Upper lobe of right lung (tissue), 1 donor: ENCODE results near the gene ZNF277. TPM values are rescaled to one million over a fixed set of nuclear protein-coding genes. Genes with fewer than 3 reads are reported as not detected.

Source experiments
- ATAC-seq: fragments of 200-7000 bp; cut with Tn5 transposase; one replicate; pipeline ENCODE4 v1.9.1; 2020; ENCODE audit warnings: mild to moderate bottlenecking, moderate library complexity
- DNase-seq: peaks from one replicate; pipeline ENCODE4 v3.0.0-alpha.2; 2020
- H3K27ac ChIP-seq: fragments of 200-600 bp; one replicate; pipeline ENCODE4 v1.8.0; 2022
- H3K27me3 ChIP-seq: fragments of 200-600 bp; one replicate; pipeline ENCODE4 v1.8.0; 2022; ENCODE audit warnings: mild to moderate bottlenecking
- H3K36me3 ChIP-seq: fragments of 200-600 bp; one replicate; pipeline ENCODE4 v1.8.0; 2022
- H3K4me1 ChIP-seq: fragments of 200-600 bp; one replicate; pipeline ENCODE4 v1.8.0; 2022
- H3K4me3 ChIP-seq: fragments of 200-600 bp; one replicate; pipeline ENCODE4 v1.8.0; 2022; ENCODE audit warnings: mild to moderate bottlenecking
- H3K9me3 ChIP-seq: fragments of 200-600 bp; one replicate; pipeline ENCODE4 v1.8.0; 2022
- intact Hi-C: fragments of 100-400 bp; cut with DNase I; formaldehyde crosslinking; loops from one replicate; pipeline ENCODE4 v1.11.0; 2022
- total RNA-seq: library from RNA; stranded (reverse); fragmentation: NEBNext Ultra II Directional; extraction: Animal tissue kit (Norgen Biotek cat#: 25700); gene quantifications from one replicate; pipeline ENCODE4 v1.2.1, GENCODE V29; 2021
- TF ChIP-seq, protein P1 (sequence below): fragments of 200-600 bp; IDR thresholded peaks from one replicate; pipeline ENCODE4 v1.8.0; 2022; ENCODE audit warnings: antibody characterized with exemption
- donor health status: DM: no; HTN: yes; CAD: no; lungs with severe emphysema.

The ZNF277 gene
- total RNA-seq, 1 donor from 2014 or later, result 31.0 TPM

DNA sequence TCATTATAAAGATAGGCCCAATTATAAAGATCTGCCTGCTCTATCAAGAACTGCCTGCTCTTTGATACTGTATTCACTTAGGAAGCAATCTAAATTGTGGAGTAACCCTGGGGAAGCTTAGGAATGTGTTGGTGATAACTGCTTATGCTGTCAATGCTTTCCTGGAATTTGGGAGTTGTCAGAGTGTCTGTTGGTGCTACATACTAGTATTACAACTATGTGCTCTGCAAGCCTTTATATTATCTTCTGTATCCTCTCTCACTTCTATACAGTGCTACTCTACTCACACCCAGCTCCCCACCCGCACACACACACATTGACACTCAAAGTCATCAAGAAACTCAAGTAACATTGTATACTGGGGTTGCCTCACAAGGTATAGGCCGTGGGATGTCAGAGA is 6.1 kb downstream of the ZNF277 start:
- ATAC-seq, result peak; percentile 47
- no peak overlapping the region for H3K4me3 ChIP-seq
- intact Hi-C loops, result no loop called here

DNA sequence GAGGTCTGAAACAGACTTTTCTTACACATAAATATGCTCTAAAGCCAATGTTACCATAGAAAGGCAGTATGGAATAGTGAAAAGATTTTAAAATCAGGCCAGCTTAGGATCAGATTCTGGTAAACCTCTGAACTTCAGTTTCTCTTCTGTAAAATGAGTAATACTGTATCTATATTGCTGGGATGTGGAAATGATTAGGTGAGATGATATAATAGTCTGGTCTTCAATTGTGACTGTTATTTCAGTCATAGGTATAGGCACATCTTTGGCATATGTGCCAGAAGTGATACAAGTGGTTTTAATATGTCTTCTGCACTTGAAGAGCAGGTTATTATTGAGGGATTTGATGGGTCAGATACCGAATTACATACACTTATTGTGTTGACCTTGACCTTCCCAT is 7.2 kb downstream of the ZNF277 start:
- no peaks in the 10 kb centered on the region for H3K27me3 ChIP-seq
- H3K36me3 ChIP-seq, result no peaks in the 10 kb centered on the region
- intact Hi-C loops, result no loop called here
- TF ChIP-seq, protein P1, sequence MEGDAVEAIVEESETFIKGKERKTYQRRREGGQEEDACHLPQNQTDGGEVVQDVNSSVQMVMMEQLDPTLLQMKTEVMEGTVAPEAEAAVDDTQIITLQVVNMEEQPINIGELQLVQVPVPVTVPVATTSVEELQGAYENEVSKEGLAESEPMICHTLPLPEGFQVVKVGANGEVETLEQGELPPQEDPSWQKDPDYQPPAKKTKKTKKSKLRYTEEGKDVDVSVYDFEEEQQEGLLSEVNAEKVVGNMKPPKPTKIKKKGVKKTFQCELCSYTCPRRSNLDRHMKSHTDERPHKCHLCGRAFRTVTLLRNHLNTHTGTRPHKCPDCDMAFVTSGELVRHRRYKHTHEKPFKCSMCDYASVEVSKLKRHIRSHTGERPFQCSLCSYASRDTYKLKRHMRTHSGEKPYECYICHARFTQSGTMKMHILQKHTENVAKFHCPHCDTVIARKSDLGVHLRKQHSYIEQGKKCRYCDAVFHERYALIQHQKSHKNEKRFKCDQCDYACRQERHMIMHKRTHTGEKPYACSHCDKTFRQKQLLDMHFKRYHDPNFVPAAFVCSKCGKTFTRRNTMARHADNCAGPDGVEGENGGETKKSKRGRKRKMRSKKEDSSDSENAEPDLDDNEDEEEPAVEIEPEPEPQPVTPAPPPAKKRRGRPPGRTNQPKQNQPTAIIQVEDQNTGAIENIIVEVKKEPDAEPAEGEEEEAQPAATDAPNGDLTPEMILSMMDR, result no peak
- ATAC-seq (no peak), DNase-seq (no peak)
- H3K4me3 ChIP-seq, result no peak overlapping the region
- H3K9me3 ChIP-seq, result no peaks in the 10 kb centered on the region
- peaks cover 17% of the 10 kb centered on the region for H3K4me1 ChIP-seq
- no peak overlapping the region for H3K27ac ChIP-seq

More for the DNA sequence above, 6.1 kb downstream of the ZNF277 start:
- Histone ChIP-seq H3K9me3 (no peaks in the 10 kb centered on the region), H3K36me3 (no peaks in the 10 kb centered on the region), H3K27ac (no peak overlapping the region), H3K27me3 (no peaks in the 10 kb centered on the region), H3K4me1 (peaks cover 22% of the 10 kb centered on the region)
- no peak for DNase-seq
- TF ChIP-seq, protein P1, result no peak

DNA sequence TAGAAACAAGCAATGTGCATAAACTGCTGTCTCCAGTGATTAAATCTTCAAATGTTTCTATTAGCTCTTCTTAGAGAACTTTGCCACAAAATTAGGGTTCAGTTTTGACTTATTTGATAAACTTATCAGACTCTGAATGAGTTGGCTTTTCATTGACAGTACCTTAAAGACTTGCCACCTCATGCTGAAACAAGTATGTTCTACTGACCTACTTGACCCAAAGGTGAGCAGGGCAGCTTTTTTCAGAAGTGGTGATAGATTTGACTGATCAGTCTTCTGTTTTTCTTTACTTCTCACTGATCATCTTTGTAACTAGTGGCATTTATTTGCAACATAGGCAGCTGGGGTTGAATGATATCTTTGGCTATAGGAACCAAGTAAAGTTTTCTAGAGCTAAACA is 7.8 kb downstream of the ZNF277 start:
- H3K4me3 ChIP-seq, result no peak overlapping the region
- H3K27ac ChIP-seq, result no peak overlapping the region
- ATAC-seq, result no peak
- intact Hi-C loops, result no loop called here
- H3K27me3 ChIP-seq, result no peaks in the 10 kb centered on the region
- H3K4me1 ChIP-seq, result peaks cover 17% of the 10 kb centered on the region
- TF ChIP-seq, protein P1, result no peak
- no peaks in the 10 kb centered on the region for H3K36me3 ChIP-seq
- no peaks in the 10 kb centered on the region for H3K9me3 ChIP-seq
- no peak for DNase-seq

DNA sequence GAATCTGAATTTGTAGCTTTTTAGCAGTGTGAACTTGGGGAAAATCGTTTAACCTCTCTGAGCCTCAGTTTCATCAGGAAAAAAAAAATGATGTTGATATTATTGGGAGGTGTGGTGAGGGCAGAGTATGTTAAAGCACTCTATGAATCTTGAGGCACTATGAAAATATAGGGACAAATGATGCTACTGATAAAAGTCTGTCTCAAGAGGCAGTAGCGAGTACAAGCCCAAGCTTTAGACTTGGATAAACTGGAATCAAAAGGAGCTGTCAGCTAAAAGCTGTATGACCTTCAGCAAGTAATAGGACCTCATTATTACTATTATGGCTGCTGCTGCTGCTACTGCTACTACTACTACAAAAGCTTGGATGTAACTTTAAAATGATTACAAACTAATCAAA is 8.4 kb downstream of the ZNF277 start:
- Histone ChIP-seq H3K4me1 (peaks cover 17% of the 10 kb centered on the region), H3K9me3 (no peaks in the 10 kb centered on the region), H3K27ac (no peak overlapping the region), H3K4me3 (no peak overlapping the region), H3K27me3 (no peaks in the 10 kb centered on the region), H3K36me3 (no peaks in the 10 kb centered on the region)
- DNase-seq (no peak), ATAC-seq (no peak)
- intact Hi-C loops, result no loop called here
- TF ChIP-seq, protein P1, result no peak

DNA sequence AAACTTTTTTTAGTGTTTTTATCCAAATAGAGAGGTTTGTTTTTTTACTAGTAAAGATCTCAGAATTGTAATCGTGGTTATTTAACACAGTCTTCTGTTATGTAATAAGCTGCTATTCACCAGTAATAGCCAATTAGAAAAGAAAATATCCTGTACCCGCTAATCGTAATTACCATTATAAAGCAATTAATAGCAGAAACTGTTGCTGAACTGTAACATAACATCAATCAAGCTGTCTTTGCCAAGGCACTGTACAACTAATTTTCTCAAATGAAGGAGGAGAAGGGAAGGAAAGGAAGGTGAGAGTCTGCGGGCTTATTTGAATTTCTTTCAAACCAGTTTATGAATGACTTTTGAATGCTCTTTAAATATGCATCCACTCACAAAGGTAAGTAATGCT is 9.3 kb downstream of the ZNF277 start:
- TF ChIP-seq, protein P1, result no peak
- peaks cover 14% of the 10 kb centered on the region for H3K4me1 ChIP-seq
- no peaks in the 10 kb centered on the region for H3K27me3 ChIP-seq
- no peak overlapping the region for H3K4me3 ChIP-seq
- no peaks in the 10 kb centered on the region for H3K9me3 ChIP-seq
- no peaks in the 10 kb centered on the region for H3K36me3 ChIP-seq
- H3K27ac ChIP-seq, result no peak overlapping the region
- DNase-seq (no peak), ATAC-seq (no peak)
- intact Hi-C loops, result no loop called here

DNA sequence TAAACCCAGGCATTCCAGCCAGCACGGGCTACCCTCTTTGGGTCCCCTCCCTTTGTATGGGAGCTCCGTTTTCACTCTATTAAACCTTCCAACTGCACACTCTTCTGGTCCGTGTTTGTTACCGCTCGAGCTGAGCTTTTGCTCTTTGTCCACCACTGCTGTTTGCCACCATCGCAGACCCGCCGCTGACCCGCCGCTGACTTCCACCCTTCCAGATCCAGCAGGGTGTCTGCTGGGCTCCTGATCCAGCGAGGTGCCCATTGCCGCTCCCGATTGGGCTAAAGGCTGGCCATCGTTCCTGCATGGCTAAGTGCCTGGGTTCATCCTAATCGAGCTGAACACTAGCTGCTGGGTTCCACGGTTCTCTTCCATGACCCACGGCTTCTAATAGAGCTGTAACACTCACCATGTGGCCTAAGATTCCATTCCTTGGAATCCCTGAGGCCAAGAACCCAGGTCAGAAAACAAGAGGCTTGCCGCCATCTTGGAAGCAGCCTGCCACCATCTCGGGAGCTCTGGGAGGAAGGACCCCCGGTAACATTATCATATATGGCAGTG is 14.5 kb downstream of the ZNF277 start:
- DNase-seq (no peak), ATAC-seq (no peak)
- TF ChIP-seq, protein P1, result no peak

More for the DNA sequence above, 14.5 kb downstream of the ZNF277 start:
- Histone ChIP-seq H3K4me1 (no peaks in the 10 kb centered on the region), H3K9me3 (no peaks in the 10 kb centered on the region), H3K36me3 (no peaks in the 10 kb centered on the region), H3K4me3 (no peak overlapping the region), H3K27me3 (no peaks in the 10 kb centered on the region), H3K27ac (no peak overlapping the region)
- intact Hi-C loops, result no loop called here
